HuH-7 (cell line): ENCODE data around the gene SIPA1L3.

ENCODE experiments used
- DNase-seq: peaks from one replicate; pipeline ENCODE4 v3.0.0; 2011; ENCODE audit warnings: low spot score

Gene SIPA1L3

GRCh38 chr19:38001158-38001781, 94.3 kb downstream of the SIPA1L3 start:
- no peak for DNase-seq

- DNase-seq = no peak
Measured at GRCh38 chr19:38003438-38004185, 96.6 kb downstream of the SIPA1L3 start.

- DNase-seq = no peak
Measured at GRCh38 chr19:38004186-38004520, 97.1 kb downstream of the SIPA1L3 start.

GRCh38 chr19:38004521-38005223, 97.7 kb downstream of the SIPA1L3 start:
- peak; percentile 78 for DNase-seq

GRCh38 chr19:38005224-38005614, 98.2 kb downstream of the SIPA1L3 start:
- DNase-seq = no peak

- no peak for DNase-seq
Measured at GRCh38 chr19:38006361-38007045, 99.5 kb downstream of the SIPA1L3 start.

GRCh38 chr19:38009650-38010242, 102.7 kb downstream of the SIPA1L3 start:
- no peak for DNase-seq

GRCh38 chr19:38011426-38011825, 104.4 kb downstream of the SIPA1L3 start:
- DNase-seq = no peak

GRCh38 chr19:38012290-38012689, 105.3 kb downstream of the SIPA1L3 start:
- DNase-seq = no peak

- DNase-seq = no peak
Measured at GRCh38 chr19:38012944-38013343, 105.9 kb downstream of the SIPA1L3 start.

- no peak for DNase-seq
Measured at GRCh38 chr19:38013913-38014580, 107.0 kb downstream of the SIPA1L3 start.

GRCh38 chr19:38015216-38015615, 108.2 kb downstream of the SIPA1L3 start:
- no peak for DNase-seq

GRCh38 chr19:38015761-38016160, 108.8 kb downstream of the SIPA1L3 start:
- DNase-seq = no peak

GRCh38 chr19:38017401-38018151, 110.6 kb downstream of the SIPA1L3 start:
- DNase-seq = no peak

GRCh38 chr19:38018694-38019395, 111.8 kb downstream of the SIPA1L3 start:
- DNase-seq = no peak

GRCh38 chr19:38019396-38019724, 112.4 kb downstream of the SIPA1L3 start:
- DNase-seq = no peak

GRCh38 chr19:38020311-38020710, 113.3 kb downstream of the SIPA1L3 start:
- DNase-seq = no peak

GRCh38 chr19:38021352-38021751, 114.3 kb downstream of the SIPA1L3 start:
- DNase-seq = no peak

GRCh38 chr19:38022791-38023670, 116.0 kb downstream of the SIPA1L3 start:
- DNase-seq = no peak
